NCI-H2107 treated with DMSO at 0.1 percent for 48 hours (cell line): ENCODE results near the gene NAV2.
"Not testable (repeated sequence)": the region's sequence is repeated elsewhere in the genome, so short reads cannot be mapped to it uniquely, and the experiment has no call there.

ENCODE experiments used
- DNase-seq: peaks from one replicate; lab custom pipeline; 2025; ENCODE audit not compliant: unreplicated experiment; lab: John Stamatoyannopoulos, UW

Gene NAV2

GRCh38 chr11:19938866-19939265, 226.2 kb downstream of the NAV2 start:
- no peak for DNase-seq

GRCh38 chr11:19939415-19939929, 226.8 kb downstream of the NAV2 start:
- DNase-seq, result no peak

GRCh38 chr11:19940831-19941230, 228.2 kb downstream of the NAV2 start:
- DNase-seq, result no peak

- no peak for DNase-seq
Observed at GRCh38 chr11:19946681-19947080, 234.0 kb downstream of the NAV2 start.

GRCh38 chr11:19947537-19948114, 235.0 kb downstream of the NAV2 start:
- DNase-seq, result no peak

- DNase-seq, result no peak
Observed at GRCh38 chr11:19949606-19950005, 237.0 kb downstream of the NAV2 start.

GRCh38 chr11:19951558-19952115, 239.0 kb downstream of the NAV2 start:
- DNase-seq, result peak; percentile 34

GRCh38 chr11:19952116-19952605, 239.5 kb downstream of the NAV2 start:
- DNase-seq, result no peak

- DNase-seq, result no peak
Observed at GRCh38 chr11:19952911-19953310, 240.3 kb downstream of the NAV2 start.

GRCh38 chr11:19953336-19953735, 240.7 kb downstream of the NAV2 start:
- DNase-seq, result no peak

GRCh38 chr11:19953909-19954308, 241.3 kb downstream of the NAV2 start:
- DNase-seq, result peak; percentile 50

GRCh38 chr11:19954899-19955298, 242.3 kb downstream of the NAV2 start:
- no peak for DNase-seq

GRCh38 chr11:19955660-19956059, 243.0 kb downstream of the NAV2 start:
- no peak for DNase-seq

GRCh38 chr11:19956228-19956627, 243.6 kb downstream of the NAV2 start:
- DNase-seq, result no peak

- DNase-seq, result no peak
Observed at GRCh38 chr11:19957294-19957943, 244.8 kb downstream of the NAV2 start.

- no peak for DNase-seq
Observed at GRCh38 chr11:19958204-19958603, 245.6 kb downstream of the NAV2 start.

GRCh38 chr11:19959210-19959609, 246.6 kb downstream of the NAV2 start:
- no peak for DNase-seq

- no peak for DNase-seq
Observed at GRCh38 chr11:19959648-19960059, 247.0 kb downstream of the NAV2 start.

- not testable (repeated sequence) for DNase-seq
Observed at GRCh38 chr11:19960410-19960809, 247.8 kb downstream of the NAV2 start.

GRCh38 chr11:19961225-19961624, 248.6 kb downstream of the NAV2 start:
- no peak for DNase-seq

- DNase-seq, result no peak
Observed at GRCh38 chr11:19962053-19962800, 249.6 kb downstream of the NAV2 start.

- DNase-seq, result no peak
Observed at GRCh38 chr11:19962801-19963175, 250.2 kb downstream of the NAV2 start.
